ENCODE results near the gene ADGRL3.

DNA sequence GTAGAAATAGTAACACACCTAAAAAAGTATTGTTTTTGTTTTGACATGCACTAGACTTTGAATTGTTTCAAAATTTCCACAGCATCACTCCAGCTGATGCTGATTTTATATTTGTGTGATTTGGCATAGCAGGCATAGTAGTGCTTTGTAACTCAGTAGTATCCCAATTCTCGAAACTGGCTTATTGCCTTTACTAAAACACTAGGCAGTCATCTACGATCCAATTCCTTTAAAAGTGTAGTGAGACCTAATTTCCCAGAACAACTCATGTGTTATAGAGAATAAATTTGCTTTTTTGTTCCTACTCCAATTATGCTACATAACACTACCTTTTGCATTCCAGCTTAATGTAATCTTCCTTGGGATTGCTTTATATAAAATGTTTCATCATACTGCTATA, 797.7 kb downstream of the ADGRL3 start:
- TF ChIP-seq, protein P1, sequence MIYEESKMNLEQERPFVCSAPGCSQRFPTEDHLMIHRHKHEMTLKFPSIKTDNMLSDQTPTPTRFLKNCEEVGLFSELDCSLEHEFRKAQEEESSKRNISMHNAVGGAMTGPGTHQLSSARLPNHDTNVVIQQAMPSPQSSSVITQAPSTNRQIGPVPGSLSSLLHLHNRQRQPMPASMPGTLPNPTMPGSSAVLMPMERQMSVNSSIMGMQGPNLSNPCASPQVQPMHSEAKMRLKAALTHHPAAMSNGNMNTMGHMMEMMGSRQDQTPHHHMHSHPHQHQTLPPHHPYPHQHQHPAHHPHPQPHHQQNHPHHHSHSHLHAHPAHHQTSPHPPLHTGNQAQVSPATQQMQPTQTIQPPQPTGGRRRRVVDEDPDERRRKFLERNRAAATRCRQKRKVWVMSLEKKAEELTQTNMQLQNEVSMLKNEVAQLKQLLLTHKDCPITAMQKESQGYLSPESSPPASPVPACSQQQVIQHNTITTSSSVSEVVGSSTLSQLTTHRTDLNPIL (CRISPR knock-in tag; IDR thresholded peaks at IDR 0.05; ENCODE audit: low read depth): no peak
- TF ChIP-seq ZFP30 (CRISPR knock-in tag; IDR thresholded peaks at IDR 0.05) (no peak), ZNF8 (CRISPR knock-in tag; IDR thresholded peaks at IDR 0.05) (no peak), ARNTL (CRISPR knock-in tag; IDR thresholded peaks at IDR 0.05; ENCODE audit: borderline replicate concordance, low read depth) (no peak), CSDC2 (CRISPR knock-in tag; IDR thresholded peaks at IDR 0.05) (no peak), ZFP3 (CRISPR knock-in tag; IDR thresholded peaks at IDR 0.05) (no peak), OSR1 (CRISPR knock-in tag; IDR thresholded peaks at IDR 0.05) (no peak), TOX (CRISPR knock-in tag; IDR thresholded peaks at IDR 0.05; ENCODE audit: borderline replicate concordance) (no peak), ZNF565 (CRISPR knock-in tag; conservative IDR thresholded peaks at IDR 0.05; ENCODE audit: low read depth) (no peak)
- TF ChIP-seq, protein P2, sequence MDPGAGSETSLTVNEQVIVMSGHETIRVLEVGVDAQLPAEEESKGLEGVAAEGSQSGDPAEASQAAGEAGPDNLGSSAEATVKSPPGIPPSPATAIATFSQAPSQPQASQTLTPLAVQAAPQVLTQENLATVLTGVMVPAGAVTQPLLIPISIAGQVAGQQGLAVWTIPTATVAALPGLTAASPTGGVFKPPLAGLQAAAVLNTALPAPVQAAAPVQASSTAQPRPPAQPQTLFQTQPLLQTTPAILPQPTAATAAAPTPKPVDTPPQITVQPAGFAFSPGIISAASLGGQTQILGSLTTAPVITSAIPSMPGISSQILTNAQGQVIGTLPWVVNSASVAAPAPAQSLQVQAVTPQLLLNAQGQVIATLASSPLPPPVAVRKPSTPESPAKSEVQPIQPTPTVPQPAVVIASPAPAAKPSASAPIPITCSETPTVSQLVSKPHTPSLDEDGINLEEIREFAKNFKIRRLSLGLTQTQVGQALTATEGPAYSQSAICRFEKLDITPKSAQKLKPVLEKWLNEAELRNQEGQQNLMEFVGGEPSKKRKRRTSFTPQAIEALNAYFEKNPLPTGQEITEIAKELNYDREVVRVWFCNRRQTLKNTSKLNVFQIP (CRISPR knock-in tag; IDR thresholded peaks at IDR 0.05; ENCODE audit: borderline replicate concordance, low read depth): no peak
